DND-41 (cell line): ENCODE data around the gene SLC16A13.

Experiments
- ATAC-seq: fragments of 200-7000 bp; cut with Tn5 transposase; 3 replicates; pipeline ENCODE4 v1.9.1; 2021; ENCODE audit warnings: low read depth; ENCODE audit not compliant: insufficient read depth
- DNase-seq: peaks from one replicate; pipeline ENCODE4 v3.0.0-alpha.2; 2020
- H2AFZ ChIP-seq: 2 replicates; pipeline ENCODE4 v1.6.0; 2012; ENCODE audit warnings: low read depth, low read length
- H3K27ac ChIP-seq: 2 replicates; pipeline ENCODE4 v1.5.1; 2012; ENCODE audit warnings: low read length, inconsistent platforms
- H3K27me3 ChIP-seq: fragments of 200-600 bp; sonication (generic); 2 replicates; pipeline ENCODE4 v1.6.0; 2012; ENCODE audit warnings: low read length, mild to moderate bottlenecking, inconsistent platforms; ENCODE audit not compliant: insufficient read depth, poor library complexity
- H3K36me3 ChIP-seq: 2 replicates; pipeline ENCODE4 v1.5.1; 2012; ENCODE audit warnings: low read length, inconsistent platforms; ENCODE audit not compliant: insufficient read depth
- H3K4me1 ChIP-seq: 2 replicates; pipeline ENCODE4 v1.5.1; 2012; ENCODE audit warnings: mild to moderate bottlenecking, low read length; ENCODE audit not compliant: insufficient read depth
- H3K4me2 ChIP-seq: 2 replicates; pipeline ENCODE4 v1.6.0; 2012; ENCODE audit warnings: mild to moderate bottlenecking, moderate library complexity, low read length, inconsistent platforms; ENCODE audit not compliant: insufficient read depth
- H3K4me3 ChIP-seq, 2 experiments: fragments of 200-600 bp in 1 of 2; shearing (Covaris generic) in 1 of 2; 2 replicates each; pipeline ENCODE4 v1.5.1; 2012 to 2016; ENCODE audit warnings: inconsistent platforms in 2 of 2, low read length in 2 of 2, mild to moderate bottlenecking in 2 of 2, low read depth in 1 of 2, moderate library complexity in 1 of 2
- H3K79me2 ChIP-seq: 2 replicates; pipeline ENCODE4 v1.6.0; 2012; ENCODE audit warnings: low read length, inconsistent platforms; ENCODE audit not compliant: insufficient read depth
- H3K9ac ChIP-seq: 2 replicates; pipeline ENCODE4 v1.6.0; 2012; ENCODE audit warnings: low read depth, mild to moderate bottlenecking, inconsistent platforms, low read length, moderate library complexity
- H3K9me3 ChIP-seq: 2 replicates; pipeline ENCODE4 v1.5.1; 2012; ENCODE audit warnings: low read length, moderate library complexity, mild to moderate bottlenecking, inconsistent platforms; ENCODE audit not compliant: insufficient read depth, severe bottlenecking
- H4K20me1 ChIP-seq: 2 replicates; pipeline ENCODE4 v1.6.0; 2012; ENCODE audit warnings: low read length; ENCODE audit not compliant: insufficient read depth
- CTCF ChIP-seq: IDR thresholded peaks from 2 replicates; pipeline ENCODE4 v1.5.1; 2012; ENCODE audit warnings: borderline replicate concordance, low read length, moderate library complexity, mild to moderate bottlenecking; ENCODE audit not compliant: poor library complexity, severe bottlenecking; ENCODE audit errors: extremely low read depth
- EZH2 ChIP-seq: IDR thresholded peaks from 3 replicates; pipeline ENCODE4 v1.6.1; 2012; ENCODE audit warnings: borderline replicate concordance, low read depth, mild to moderate bottlenecking, moderate library complexity, low read length, inconsistent platforms; ENCODE audit not compliant: severe bottlenecking

Gene SLC16A13

GRCh38 chr17:7014261-7014994, 21.4 kb upstream of the SLC16A13 start:
- Histone ChIP-seq H3K4me2 (peak overlapping the region; percentile 94), H3K4me3 (peak overlapping the region; percentile 96 to 98; a peak in 3 of 4 replicates), H4K20me1 (peaks cover 11% of the 10 kb centered on the region; the same call in 1 of the 2 replicates), H3K27ac (peak overlapping the region; percentile 99), H3K4me1 (peaks cover 68% of the 10 kb centered on the region), H2AFZ (peak overlapping the region; percentile 72), H3K9ac (peak overlapping the region; percentile 85), H3K9me3 (no peaks in the 10 kb centered on the region), H3K79me2 (peaks cover 59% of the 10 kb centered on the region), H3K36me3 (peaks cover 39% of the 10 kb centered on the region), H3K27me3 (no peaks in the 10 kb centered on the region)
- TF ChIP-seq EZH2 (no peak), CTCF (peak; percentile 70)
- ATAC-seq (peak; percentile 85), DNase-seq (peak; percentile 97)

- Histone ChIP-seq H3K4me3 (peak overlapping the region; percentile 35 to 98), H3K36me3 (peaks cover 31% of the 10 kb centered on the region), H3K9me3 (no peaks in the 10 kb centered on the region), H3K9ac (peak overlapping the region; percentile 85), H4K20me1 (peaks cover 11% of the 10 kb centered on the region; the same call in 1 of the 2 replicates), H3K4me2 (peak overlapping the region; percentile 94), H2AFZ (peak overlapping the region; percentile 85), H3K27me3 (no peaks in the 10 kb centered on the region), H3K79me2 (peaks cover 50% of the 10 kb centered on the region), H3K27ac (peak overlapping the region; percentile 99), H3K4me1 (peaks cover 60% of the 10 kb centered on the region)
- TF ChIP-seq CTCF (no peak), EZH2 (no peak)
- DNase-seq (peak; percentile 86), ATAC-seq (peak; percentile 56)
Observed at GRCh38 chr17:7014995-7015958, 20.5 kb upstream of the SLC16A13 start.

DNA sequence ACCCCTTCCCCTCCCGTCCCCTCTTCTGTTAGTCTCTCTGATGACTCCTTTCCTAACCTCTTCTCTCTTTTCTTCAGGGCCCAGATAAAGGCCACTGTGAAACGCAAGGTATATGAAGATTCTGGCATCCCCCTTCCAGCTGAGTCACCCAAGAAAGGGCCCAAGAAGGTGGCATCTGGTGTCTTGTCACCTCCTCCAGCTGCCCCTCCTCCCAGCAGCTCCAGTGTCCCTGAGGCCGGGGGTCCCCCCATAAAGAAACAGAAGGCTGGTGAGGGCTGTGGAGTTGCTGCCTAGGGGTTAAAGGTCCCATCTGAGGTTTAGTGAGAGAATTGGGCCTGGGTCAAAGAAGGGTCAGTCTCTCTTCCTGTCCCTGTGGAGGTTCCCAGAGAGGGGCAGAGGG, 19.4 kb upstream of the SLC16A13 start:
- Histone ChIP-seq H3K9ac (peak overlapping the region; percentile 85), H3K27ac (peak overlapping the region; percentile 99), H3K4me1 (peaks cover 52% of the 10 kb centered on the region), H2AFZ (no peak overlapping the region), H3K9me3 (no peaks in the 10 kb centered on the region), H3K79me2 (peaks cover 39% of the 10 kb centered on the region), H3K27me3 (no peaks in the 10 kb centered on the region), H4K20me1 (peaks cover 4% of the 10 kb centered on the region; the same call in 1 of the 2 replicates), H3K4me3 (peak overlapping the region in 1 of 2 experiments; percentile 98; a peak in 2 of 4 replicates), H3K36me3 (peaks cover 24% of the 10 kb centered on the region), H3K4me2 (peak overlapping the region; percentile 94)
- TF ChIP-seq CTCF = no peak
- DNase-seq = no peak
- ATAC-seq = no peak
